Erythroblast (primary cell): ENCODE data around the gene SREBF2.

Source experiments
- DNase-seq, 2 experiments: peaks; one replicate each; lab custom pipeline; 2025; lab: John Stamatoyannopoulos, UW
- GATA1 ChIP-seq: IDR thresholded peaks from 2 replicates; pipeline ENCODE4 v1.6.1; 2011; ENCODE audit warnings: low read depth, mild to moderate bottlenecking, control low read depth, low read length, moderate library complexity
- POLR2A ChIP-seq: IDR thresholded peaks from 2 replicates; pipeline ENCODE4 v1.6.1; 2011; ENCODE audit warnings: mild to moderate bottlenecking, low read length

The SREBF2 gene

DNA sequence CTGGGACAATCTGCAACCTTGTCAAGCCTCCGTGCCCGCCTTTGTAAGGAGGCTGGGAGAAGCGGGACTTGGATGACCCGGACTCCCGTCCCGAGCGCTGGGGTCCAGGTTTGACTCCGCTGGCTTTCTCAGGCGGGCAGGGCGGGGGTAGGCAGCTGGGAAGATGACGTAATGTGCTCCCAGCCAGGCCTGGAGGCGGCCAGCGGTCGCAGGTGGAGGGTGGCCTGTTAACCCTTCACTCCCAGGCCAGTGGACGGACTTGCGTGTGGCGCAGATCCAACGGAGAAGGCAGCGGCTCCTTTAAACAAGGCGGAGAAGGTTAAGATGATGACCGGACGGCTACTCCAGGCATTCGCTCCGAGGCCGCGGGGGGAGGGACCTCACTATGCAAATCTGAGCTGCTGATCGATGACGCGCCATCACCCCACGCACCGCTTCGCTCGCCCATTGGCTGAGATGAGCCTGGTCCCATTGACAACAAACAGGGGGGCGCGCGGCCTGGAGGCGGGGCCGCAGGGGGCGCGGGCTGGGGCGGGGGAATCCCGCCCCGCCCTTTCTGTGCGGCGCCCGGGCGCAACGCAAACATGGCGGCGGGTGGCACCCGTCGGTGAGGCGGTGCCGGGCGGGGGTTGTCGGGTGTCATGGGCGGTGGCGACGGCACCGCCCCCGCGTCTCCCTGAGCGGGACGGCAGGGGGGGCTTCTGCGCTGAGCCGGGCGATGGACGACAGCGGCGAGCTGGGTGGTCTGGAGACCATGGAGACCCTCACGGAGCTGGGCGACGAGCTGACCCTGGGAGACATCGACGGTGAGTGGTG is at the start of gene SREBF2:
TSS of gene SREBF2 (plus strand) at position 553 of the 816 bp plus-strand sequence. CDS start at position 719, 166 bp downstream.
- TF ChIP-seq GATA1 (no peak), POLR2A (peak; percentile 94)
- peak; percentile 98 to 99 for DNase-seq

DNA sequence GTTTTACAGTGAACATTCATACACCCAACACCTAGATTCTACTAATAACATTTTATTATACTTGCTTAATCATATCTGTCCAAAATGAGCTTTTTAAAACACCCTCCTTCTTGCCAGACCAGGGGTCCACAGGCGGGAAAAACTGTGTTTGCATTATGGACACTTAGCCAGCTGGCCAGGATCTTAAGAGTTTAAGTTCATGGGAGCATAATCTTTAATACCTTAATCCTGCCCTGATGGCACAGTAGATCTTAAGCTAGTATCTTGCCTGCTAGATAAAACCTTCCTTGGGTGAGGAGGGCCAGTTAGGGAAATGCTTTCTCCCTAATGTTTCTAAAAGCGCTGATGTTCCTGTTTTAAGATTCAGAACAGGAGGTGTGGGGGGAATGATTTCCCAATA is 45.6 kb upstream of the SREBF2 start:
- no peak for DNase-seq
- TF ChIP-seq POLR2A: no peak
- TF ChIP-seq GATA1: no peak

DNA sequence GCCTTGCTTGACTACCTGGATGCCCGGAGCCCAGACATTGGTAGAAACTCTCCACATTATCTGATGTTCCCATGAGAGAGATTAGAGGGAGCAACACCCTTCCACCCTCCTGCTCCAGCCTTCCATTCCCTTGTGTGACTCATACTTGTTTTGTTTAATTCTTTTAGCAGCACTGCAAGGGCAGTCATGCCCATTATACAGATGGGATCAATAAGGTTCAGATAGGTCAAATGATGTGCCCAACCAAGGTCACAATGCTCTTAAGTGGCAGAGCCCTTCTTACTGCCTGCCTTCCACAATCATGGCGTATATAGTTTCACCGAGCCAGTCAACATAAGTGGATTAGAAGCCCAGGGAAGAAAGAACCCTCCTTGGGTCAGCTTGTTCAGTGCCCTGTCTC is 39.0 kb upstream of the SREBF2 start:
- no peak for DNase-seq
- TF ChIP-seq GATA1 (no peak), POLR2A (no peak)

DNA sequence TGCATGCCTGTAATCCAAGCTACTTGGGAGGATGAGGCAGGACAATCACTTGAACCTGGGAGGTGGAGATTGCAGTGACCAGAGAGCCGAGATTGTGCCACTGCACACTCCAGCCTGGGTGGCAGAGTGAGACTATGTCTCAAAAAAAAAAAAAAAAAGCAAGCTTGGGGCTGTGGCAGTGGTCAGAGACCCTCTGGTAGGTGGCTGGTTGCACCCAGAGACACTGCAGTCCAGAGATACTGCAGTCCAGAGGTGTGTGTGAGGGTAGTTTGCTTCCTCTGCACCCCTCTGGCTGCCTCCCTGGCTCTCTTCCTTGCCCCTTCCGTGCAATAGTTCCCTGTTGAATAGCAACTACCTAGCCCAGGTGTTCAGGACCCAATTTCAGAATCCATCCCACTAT is 34.2 kb upstream of the SREBF2 start:
- TF ChIP-seq POLR2A (no peak), GATA1 (no peak)
- DNase-seq: no peak

DNA sequence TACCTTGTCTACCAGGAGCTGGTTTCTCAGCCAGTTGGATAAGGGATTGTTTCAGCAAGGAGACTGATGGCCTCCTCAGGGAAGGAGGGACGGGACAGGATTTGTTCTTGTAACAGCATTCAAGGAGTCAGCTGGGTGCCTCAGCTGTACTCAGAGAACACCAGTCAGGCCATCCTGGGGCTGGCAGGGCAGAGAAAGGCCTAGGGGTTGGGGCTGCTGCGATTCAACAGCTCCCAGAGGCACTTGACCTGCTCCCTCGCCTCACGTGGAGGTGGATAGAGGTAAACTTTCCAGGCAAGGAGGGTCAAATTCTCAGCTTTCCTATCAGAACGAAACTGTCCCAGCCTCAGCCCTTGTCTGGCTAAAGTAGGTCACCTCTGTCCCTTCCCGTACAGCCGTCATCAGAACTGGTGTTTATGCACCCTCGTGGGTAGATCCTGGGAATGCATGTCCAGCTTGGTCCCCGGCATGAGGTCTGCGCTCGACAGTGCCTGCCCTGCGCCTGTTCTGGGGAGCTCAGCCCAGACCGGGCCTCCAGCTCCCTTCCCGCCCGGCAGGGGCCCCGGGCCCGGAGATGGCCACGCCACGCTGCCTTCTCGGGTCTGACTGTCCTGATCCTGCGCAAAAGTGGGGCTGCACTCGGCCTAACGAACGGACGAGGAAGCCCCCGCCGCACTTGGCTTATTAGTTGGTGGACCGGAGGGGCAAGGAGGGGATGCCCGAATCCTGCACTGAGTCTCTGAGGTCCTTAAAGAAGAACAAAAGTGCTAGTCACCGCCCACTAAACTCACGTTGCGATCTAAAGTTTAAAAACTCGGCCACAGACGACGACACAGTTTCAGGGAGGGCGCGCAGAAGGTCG is 33.2 kb upstream of the SREBF2 start:
- peak; percentile 25 to 43 for DNase-seq
- TF ChIP-seq GATA1 (no peak), POLR2A (no peak)

DNA sequence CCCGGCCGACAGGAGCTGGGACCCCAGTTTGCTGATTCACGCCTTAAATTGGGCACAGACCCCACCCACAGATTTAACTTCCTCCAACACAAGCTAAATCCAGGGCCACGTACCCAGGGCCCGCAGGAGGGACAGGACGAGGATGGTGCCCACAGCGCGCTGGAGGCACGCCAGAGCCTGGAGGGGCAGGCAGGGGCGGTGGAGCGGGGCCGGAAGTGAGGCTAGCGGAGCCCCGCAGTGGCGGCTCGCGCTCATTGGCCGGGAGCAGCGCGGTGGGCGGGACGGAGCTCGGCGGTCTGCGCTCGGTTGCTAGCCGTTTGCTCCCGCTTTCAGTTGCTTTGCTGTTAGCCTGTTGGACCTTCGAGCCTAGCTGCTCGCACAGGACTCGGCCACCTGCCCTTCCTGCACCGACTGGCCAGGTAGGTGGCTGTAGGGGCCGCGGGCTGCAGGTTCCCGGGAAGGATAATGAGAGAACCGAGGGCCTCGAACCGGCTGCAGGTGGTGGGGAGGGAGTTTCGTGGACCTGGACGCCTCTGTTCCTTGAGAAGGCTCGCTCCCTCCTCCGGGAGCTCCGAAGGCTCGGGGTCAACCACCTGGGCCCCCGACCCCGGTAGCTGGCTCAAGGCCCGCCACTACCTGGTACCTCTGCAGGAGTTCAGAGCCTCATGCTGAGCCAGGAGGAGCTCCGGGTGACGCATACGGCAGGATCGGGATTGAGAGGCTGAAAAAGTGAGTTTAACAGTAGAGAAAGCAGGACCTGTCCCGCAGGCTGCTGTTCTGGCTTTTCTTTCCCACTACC is 32.4 kb upstream of the SREBF2 start, which contains the start of gene CCDC134:
TSS of gene CCDC134 (plus strand) at position 332 of the 799 bp plus-strand sequence. CDS start 8,212 bp downstream, outside the sequence.
- TF ChIP-seq POLR2A: peak; percentile 95
- TF ChIP-seq GATA1: no peak
- DNase-seq: peak; percentile 90 to 94

DNA sequence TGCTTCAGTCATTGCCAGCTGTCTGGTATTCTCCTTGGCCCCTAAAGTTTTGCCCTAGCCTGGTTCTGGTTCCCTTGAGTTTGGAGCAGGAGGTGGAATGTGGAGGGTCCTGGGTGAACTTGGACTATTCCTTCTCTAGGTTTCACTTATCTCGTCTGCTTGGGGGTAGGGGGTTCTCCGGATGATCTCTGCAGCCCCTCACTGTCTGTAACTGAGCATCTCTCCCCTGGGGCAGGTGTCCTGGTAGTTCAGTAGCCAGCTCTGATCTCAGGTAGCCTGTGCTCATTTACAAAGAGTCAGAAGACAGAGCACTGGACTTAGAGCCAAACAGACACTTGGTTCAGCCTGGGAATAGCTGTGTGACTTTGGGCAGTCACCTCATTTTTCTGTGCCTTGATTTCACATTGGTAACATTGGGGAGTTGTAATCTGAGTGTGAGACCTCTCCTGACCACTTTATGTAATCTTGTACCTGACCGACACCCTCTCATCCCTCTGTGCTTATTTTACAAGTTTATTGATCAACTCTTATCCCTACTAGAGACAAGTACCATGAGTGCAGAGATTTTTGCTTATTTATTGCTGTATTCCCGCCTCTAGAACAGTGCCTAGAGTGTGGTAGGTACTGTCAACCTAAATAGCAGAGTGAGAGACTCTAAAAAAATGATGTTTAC is 31.6 kb upstream of the SREBF2 start:
- no peak for TF ChIP-seq POLR2A
- no peak for TF ChIP-seq GATA1
- peak in 1 of 2 experiments; percentile 39 for DNase-seq

DNA sequence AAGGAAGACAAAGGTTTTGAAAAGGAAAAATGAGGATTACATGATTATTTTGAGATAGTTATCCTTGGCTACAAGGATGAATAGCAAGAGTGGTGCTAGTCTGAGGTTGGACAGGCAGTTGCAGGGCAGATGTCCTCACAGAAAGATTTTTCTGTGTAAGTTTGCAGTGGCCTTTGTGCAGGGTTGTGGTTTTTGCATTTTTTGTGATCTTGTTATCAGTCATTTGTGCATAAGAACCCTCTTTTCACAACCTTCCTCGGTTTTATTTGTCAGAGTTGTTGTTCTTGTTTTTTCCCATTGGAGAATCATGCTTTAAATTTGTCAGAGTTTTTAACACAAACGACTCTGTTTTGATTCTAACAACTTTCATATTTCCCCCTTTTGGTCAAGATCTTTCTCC is 31.0 kb upstream of the SREBF2 start:
- no peak for DNase-seq
- TF ChIP-seq GATA1 (no peak), POLR2A (no peak)

DNA sequence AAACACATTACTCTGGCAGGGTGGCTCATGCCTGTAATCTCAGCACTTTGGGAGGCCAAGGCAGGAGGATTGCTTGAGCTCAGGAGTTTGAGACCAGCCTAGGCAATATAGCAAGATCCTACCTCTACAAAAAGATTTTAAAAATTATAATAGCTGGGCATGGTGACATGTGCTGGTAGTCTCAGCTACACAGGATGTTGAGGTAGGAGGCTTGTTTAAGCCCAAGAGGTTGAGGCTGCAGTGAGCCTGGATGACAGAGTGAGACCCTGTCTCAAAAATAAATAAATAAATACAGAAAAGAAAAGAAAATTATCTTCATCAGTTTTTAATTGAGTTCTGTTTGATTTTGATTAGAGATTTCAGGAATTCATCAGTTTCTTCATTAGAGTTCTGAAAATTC is 27.3 kb upstream of the SREBF2 start:
- TF ChIP-seq POLR2A (no peak), GATA1 (no peak)
- no peak for DNase-seq

DNA sequence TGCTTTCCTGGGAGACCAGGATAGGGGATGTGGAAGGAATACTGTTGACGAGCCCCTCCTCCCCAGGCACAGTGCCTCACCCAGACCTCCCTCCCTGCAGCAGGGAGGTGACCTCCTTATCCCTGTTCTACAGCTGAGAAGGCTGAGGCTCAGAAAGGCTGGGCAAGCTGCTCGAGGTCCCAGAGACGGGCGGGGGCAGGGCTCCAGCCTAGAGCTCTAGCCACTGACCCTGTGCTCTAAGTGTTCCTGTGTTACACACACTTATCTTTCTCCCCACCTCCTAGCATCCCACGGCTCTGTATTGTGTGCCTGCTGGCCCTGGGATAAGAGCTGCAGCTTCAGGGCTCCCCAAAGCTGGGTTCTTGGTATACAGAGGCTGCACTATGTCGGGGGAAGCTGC is 24.5 kb upstream of the SREBF2 start:
- DNase-seq: peak; percentile 71 to 87
- TF ChIP-seq GATA1: no peak
- no peak for TF ChIP-seq POLR2A

DNA sequence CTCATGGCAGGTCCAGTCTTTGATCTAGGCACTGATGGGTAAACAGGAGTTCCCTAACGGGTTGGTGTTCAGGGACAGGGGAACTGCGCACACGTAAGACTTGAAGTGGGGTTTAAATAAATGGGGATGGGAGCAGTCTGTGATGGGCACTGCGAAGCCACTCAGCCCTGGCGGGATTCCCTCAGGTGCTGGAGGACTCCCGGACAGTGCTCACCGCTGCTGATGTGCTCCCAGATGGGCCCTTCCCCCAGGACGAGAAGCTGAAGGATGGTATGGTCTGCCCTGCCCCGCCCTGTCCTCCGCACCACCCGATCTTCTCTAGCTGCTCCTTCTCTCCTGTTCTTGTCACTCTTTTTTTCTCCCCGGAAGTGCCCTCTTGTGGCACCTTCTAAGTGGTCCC is 22.9 kb upstream of the SREBF2 start:
- no peak for TF ChIP-seq GATA1
- no peak for TF ChIP-seq POLR2A

DNA sequence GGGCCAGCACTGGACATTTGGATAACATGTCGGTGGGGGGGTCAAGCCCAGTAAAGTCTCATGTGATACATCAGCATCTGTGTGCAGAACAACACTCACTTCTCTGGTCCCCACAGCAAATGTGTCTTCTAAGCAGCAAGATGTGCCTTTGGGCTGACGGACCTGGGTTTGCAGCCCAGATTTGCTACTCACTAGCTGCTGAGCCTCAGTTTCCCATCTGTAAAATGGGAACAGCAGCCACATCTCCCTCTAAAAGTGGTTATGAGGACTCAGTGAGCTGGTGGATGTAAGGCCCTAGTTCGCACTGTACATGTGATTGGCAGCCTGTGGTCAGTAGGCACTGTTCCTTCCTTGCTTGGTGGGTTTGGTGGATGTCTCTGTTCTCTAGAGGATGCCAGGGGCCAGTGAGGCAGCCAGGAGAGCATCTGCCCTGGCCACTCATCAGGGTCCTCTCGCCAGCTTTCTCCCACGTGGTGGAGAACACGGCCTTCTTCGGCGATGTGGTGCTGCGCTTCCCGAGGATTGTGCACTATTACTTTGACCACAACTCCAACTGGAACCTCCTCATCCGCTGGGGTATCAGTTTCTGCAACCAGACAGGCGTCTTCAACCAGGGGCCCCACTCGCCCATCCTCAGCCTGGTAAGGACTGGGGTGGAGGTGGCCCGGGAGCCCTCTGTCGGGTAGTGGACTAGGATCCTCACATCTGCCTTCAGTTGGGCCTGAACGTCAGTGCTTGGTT is 19.9 kb upstream of the SREBF2 start:
- DNase-seq: no peak
- no peak for TF ChIP-seq POLR2A
- no peak for TF ChIP-seq GATA1

More for the DNA sequence above, 22.9 kb upstream of the SREBF2 start:
- no peak for DNase-seq
